NCI-H1930 (cell line): ENCODE measurements around the gene COMMD8.
"Not testable (repeated sequence)": the region's sequence is repeated elsewhere in the genome, so short reads cannot be mapped to it uniquely, and the experiment has no call there.

Experiments
- DNase-seq, 2 experiments: peaks; one replicate each; lab custom pipeline; 2025; lab: John Stamatoyannopoulos, UW

COMMD8 gene

GRCh38 chr4:47463235-47463956 is at the start of gene COMMD8:
COMMD8 (minus strand) TSS chr4:47463702; CDS start chr4:47463651, 51 bp downstream.
- DNase-seq: peak; percentile 95 to 96

GRCh38 chr4:47510506-47511143 is 47.1 kb upstream of the COMMD8 start:
- no peak for DNase-seq

- DNase-seq: no peak
These were observed 42.2 kb upstream of the COMMD8 start for GRCh38 chr4:47505666-47506065.

GRCh38 chr4:47505147-47505546 is 41.6 kb upstream of the COMMD8 start:
- no peak for DNase-seq

GRCh38 chr4:47500776-47501175 is 37.3 kb upstream of the COMMD8 start:
- DNase-seq: no peak

- no peak for DNase-seq
These were observed 36.2 kb upstream of the COMMD8 start for GRCh38 chr4:47499700-47500099.

- DNase-seq: no peak
These were observed 35.4 kb upstream of the COMMD8 start for GRCh38 chr4:47498899-47499298.

- no peak for DNase-seq
These were observed 30.6 kb upstream of the COMMD8 start for GRCh38 chr4:47494124-47494430.

GRCh38 chr4:47493238-47494123 is 30.0 kb upstream of the COMMD8 start:
- DNase-seq: no peak

GRCh38 chr4:47490550-47490949 is 27.0 kb upstream of the COMMD8 start:
- peak in 1 of 2 experiments; percentile 8 for DNase-seq

GRCh38 chr4:47488706-47489105 is 25.2 kb upstream of the COMMD8 start:
- DNase-seq: no peak

GRCh38 chr4:47486727-47487126 is 23.2 kb upstream of the COMMD8 start:
- not testable (repeated sequence) for DNase-seq

- DNase-seq: no peak
These were observed 22.8 kb upstream of the COMMD8 start for GRCh38 chr4:47486231-47486673.

GRCh38 chr4:47485768-47486167 is 22.3 kb upstream of the COMMD8 start:
- no peak for DNase-seq

- peak; percentile 80 to 84 for DNase-seq
These were observed 21.7 kb upstream of the COMMD8 start, which contains the start of gene ATP10D for GRCh38 chr4:47485047-47485692. ATP10D (plus strand) TSS chr4:47485275; CDS start chr4:47512541, 27,266 bp downstream.

- no peak for DNase-seq
These were observed 20.7 kb upstream of the COMMD8 start for GRCh38 chr4:47484168-47484567.

GRCh38 chr4:47483745-47484144 is 20.2 kb upstream of the COMMD8 start:
- DNase-seq: no peak

GRCh38 chr4:47482326-47482725 is 18.8 kb upstream of the COMMD8 start:
- no peak for DNase-seq

GRCh38 chr4:47478804-47479203 is 15.3 kb upstream of the COMMD8 start:
- DNase-seq: no peak

- DNase-seq: no peak
These were observed 11.9 kb upstream of the COMMD8 start for GRCh38 chr4:47475411-47475810.

- no peak for DNase-seq
These were observed 11.3 kb upstream of the COMMD8 start for GRCh38 chr4:47474799-47475198.

GRCh38 chr4:47473141-47473750 is 9.7 kb upstream of the COMMD8 start:
- no peak for DNase-seq
